ENCODE results near the gene NEK6. TPM values are rescaled to one million over a fixed set of nuclear protein-coding genes. Genes with fewer than 3 reads are reported as not detected.

The NEK6 gene
- total RNA-seq, 1 donor from 2014 or later: 32.5 TPM

Other genes with a start within 250 kb of the NEK6 start
- not detected in 2 replicates for gene LHX2, start 246.2 kb upstream of the NEK6 start, total RNA-seq
- gene PSMB7, start 157.5 kb downstream of the NEK6 start, total RNA-seq: 223 and 225 TPM in 2 replicates
- not detected in 2 replicates for gene ADGRD2, start 192.5 kb downstream of the NEK6 start, total RNA-seq
- not detected in 2 replicates for gene NR5A1, start 249.4 kb downstream of the NEK6 start, total RNA-seq